PC-3 (cell line): ENCODE results near the gene MSH3. TPM values are rescaled to one million over a fixed set of nuclear protein-coding genes. Genes with fewer than 3 reads are reported as not detected.

ENCODE experiments used
- ATAC-seq: fragments of 200-7000 bp; cut with Tn5 transposase; 2 replicates; pipeline ENCODE4 v1.9.1; 2020; ENCODE audit warnings: mild to moderate bottlenecking, moderate library complexity
- BruUV-seq: library from RNA; stranded (reverse); fragments of 400-500 nt; replicated peaks from 2 replicates; lab custom pipeline; 2021; lab: Mats Ljungman, UMichigan
- CTCF ChIA-PET: fragments of 300-600 bp; sonication (Branson Sonifier 250); formaldehyde crosslinking; loops from one replicate; lab custom pipeline; 2022; ENCODE audit warnings: antibody characterized with exemption; lab: Charles Lee
- POLR2A ChIA-PET: fragments of 300-600 bp; sonication (Branson Sonifier 250); formaldehyde crosslinking; loops from one replicate; lab custom pipeline; 2022; ENCODE audit warnings: antibody characterized with exemption; ENCODE audit not compliant: unreplicated experiment; lab: Charles Lee
- DNase-seq: peaks from one replicate; pipeline ENCODE4 v3.0.0-alpha.2; 2015
- H2AFZ ChIP-seq: fragments of 300-600 bp; sonication (generic); 2 replicates; pipeline ENCODE4 v1.6.0; 2016; ENCODE audit warnings: antibody characterized with exemption, low read length
- H3F3A ChIP-seq: fragments of 300-600 bp; sonication (generic); one replicate; pipeline ENCODE4 v1.6.0; 2017; ENCODE audit warnings: antibody characterized with exemption, low read length, control low read depth, mild to moderate bottlenecking; ENCODE audit not compliant: unreplicated experiment
- H3K27ac ChIP-seq: fragments of 300-600 bp; sonication (generic); 2 replicates; pipeline ENCODE4 v1.5.1; 2016; ENCODE audit warnings: mild to moderate bottlenecking, low read length
- H3K27me3 ChIP-seq: fragments of 300-600 bp; sonication (generic); 2 replicates; pipeline ENCODE4 v1.6.1; 2016; ENCODE audit warnings: low read length, mixed read lengths
- H3K36me3 ChIP-seq: fragments of 300-600 bp; sonication (generic); 2 replicates; pipeline ENCODE4 v1.6.1; 2016; ENCODE audit warnings: low read depth, mixed run types, low read length, mixed read lengths
- H3K4me1 ChIP-seq: fragments of 300-600 bp; sonication (generic); 2 replicates; pipeline ENCODE4 v1.5.1; 2016; ENCODE audit warnings: low read length; ENCODE audit not compliant: insufficient read depth
- H3K4me2 ChIP-seq: fragments of 300-600 bp; sonication (generic); 2 replicates; pipeline ENCODE4 v1.6.0; 2016; ENCODE audit warnings: low read length
- H3K4me3 ChIP-seq: fragments of 300-600 bp; sonication (generic); 2 replicates; pipeline ENCODE4 v1.5.1; 2016; ENCODE audit warnings: mild to moderate bottlenecking, low read length, mixed read lengths
- H3K79me2 ChIP-seq: fragments of 300-600 bp; sonication (generic); 2 replicates; pipeline ENCODE4 v1.6.1; 2017; ENCODE audit warnings: low read length, mixed read lengths
- H3K9ac ChIP-seq: fragments of 300-600 bp; sonication (generic); 2 replicates; pipeline ENCODE4 v1.6.0; 2016; ENCODE audit warnings: mild to moderate bottlenecking, low read length
- H3K9me2 ChIP-seq: fragments of 300-600 bp; sonication (generic); replicated peaks from 2 replicates; pipeline ENCODE4 v1.6.1; 2016; ENCODE audit warnings: mixed run types, low read length, mixed read lengths
- H3K9me3 ChIP-seq: fragments of 300-600 bp; sonication (generic); 2 replicates; pipeline ENCODE4 v1.6.1; 2016; ENCODE audit warnings: low read length, mixed read lengths
- H4K20me1 ChIP-seq: fragments of 300-600 bp; sonication (generic); 2 replicates; pipeline ENCODE4 v1.6.1; 2016; ENCODE audit warnings: low read length, mixed read lengths
- CTCF ChIP-seq: fragments of 300-600 bp; sonication (generic); conservative IDR thresholded peaks from 2 replicates; pipeline ENCODE4 v1.5.1; 2017; ENCODE audit warnings: antibody characterized with exemption, low read depth, mild to moderate bottlenecking, low read length
- EZH2 ChIP-seq: fragments of 300-600 bp; sonication (generic); IDR thresholded peaks from one replicate; pipeline ENCODE4 v1.6.1; 2017; ENCODE audit warnings: antibody characterized with exemption, mild to moderate bottlenecking, low read length; ENCODE audit not compliant: unreplicated experiment
- EZH2phosphoT487 ChIP-seq: fragments of 300-600 bp; sonication (generic); IDR thresholded peaks from 2 replicates; pipeline ENCODE4 v1.6.1; 2018; ENCODE audit warnings: mild to moderate bottlenecking, antibody characterized with exemption, low read length, borderline replicate concordance
- intact Hi-C: fragments of 100-400 bp; cut with micrococcal nuclease; formaldehyde crosslinking; loops from 2 replicates; pipeline ENCODE4 v1.9.0; 2023
- total RNA-seq: library from RNA; depleted of rRNA; stranded (reverse); fragments of >200 nt; gene quantifications from 2 replicates; pipeline ENCODE4 v1.2.3, GENCODE V29; 2014

Gene MSH3
- total RNA-seq, 1 experiment from 2014 or later: 9.0 TPM

GRCh38 chr5:80711938-80712337 is 57.5 kb downstream of the MSH3 start:
- no peak overlapping the region for H3K27ac ChIP-seq
- TF ChIP-seq EZH2phosphoT487 (no peak), CTCF (peak; percentile 52), EZH2 (no peak)
- no peak overlapping the region for H3K4me2 ChIP-seq
- H3K4me1 ChIP-seq: no peaks in the 10 kb centered on the region
- H3K9me2 ChIP-seq: no peaks in the 10 kb centered on the region
- POLR2A ChIA-PET: interaction anchor here (0.6 kb wide), 1 partner anchor 296 kb away, joined by 13 read pairs; no protein-coding TSS in a partner anchor
- no peaks in the 10 kb centered on the region for H3F3A ChIP-seq
- BruUV-seq: no TSS peak
- CTCF ChIA-PET: no interaction called here
- no peak overlapping the region for H3K9ac ChIP-seq
- H4K20me1 ChIP-seq: no peaks in the 10 kb centered on the region
- peak; percentile 37 for DNase-seq
- intact Hi-C loops: loop anchor here (10.0 kb wide), 1 partner anchor 453 kb away; no protein-coding TSS in a partner anchor
- no peaks in the 10 kb centered on the region for H3K27me3 ChIP-seq
- no peak overlapping the region for H2AFZ ChIP-seq
- no peaks in the 10 kb centered on the region for H3K36me3 ChIP-seq
- peak; percentile 69 for ATAC-seq
- no peaks in the 10 kb centered on the region for H3K79me2 ChIP-seq
- H3K4me3 ChIP-seq: no peak overlapping the region
- no peaks in the 10 kb centered on the region for H3K9me3 ChIP-seq

- intact Hi-C loops: loop anchor here (10.0 kb wide), 1 partner anchor 452 kb away; no protein-coding TSS in a partner anchor
- no peak overlapping the region for H3K9ac ChIP-seq
- no peaks in the 10 kb centered on the region for H3K36me3 ChIP-seq
- H3K9me2 ChIP-seq: no peaks in the 10 kb centered on the region
- no peak overlapping the region for H2AFZ ChIP-seq
- no peaks in the 10 kb centered on the region for H3K27me3 ChIP-seq
- no peak for DNase-seq
- H3K4me2 ChIP-seq: no peak overlapping the region
- ChIA-PET CTCF (no interaction called here), POLR2A (no interaction called here)
- no peaks in the 10 kb centered on the region for H3K4me1 ChIP-seq
- H3K79me2 ChIP-seq: no peaks in the 10 kb centered on the region
- no TSS peak for BruUV-seq
- H4K20me1 ChIP-seq: no peaks in the 10 kb centered on the region
- no peak overlapping the region for H3K27ac ChIP-seq
- no peaks in the 10 kb centered on the region for H3F3A ChIP-seq
- TF ChIP-seq EZH2 (no peak), CTCF (no peak), EZH2phosphoT487 (no peak)
- H3K9me3 ChIP-seq: no peaks in the 10 kb centered on the region
- ATAC-seq: no peak
- H3K4me3 ChIP-seq: no peak overlapping the region
Observed at GRCh38 chr5:80712919-80713318, 58.5 kb downstream of the MSH3 start.

GRCh38 chr5:80713631-80714030 is 59.2 kb downstream of the MSH3 start:
- ChIA-PET POLR2A (no interaction called here), CTCF (no interaction called here)
- no peak for TF ChIP-seq CTCF
- no peak for TF ChIP-seq EZH2phosphoT487
- no peak for TF ChIP-seq EZH2
- Histone ChIP-seq H3K79me2 (no peaks in the 10 kb centered on the region), H3K4me3 (no peak overlapping the region), H4K20me1 (no peaks in the 10 kb centered on the region), H3K9me3 (no peaks in the 10 kb centered on the region), H3K9ac (no peak overlapping the region), H2AFZ (no peak overlapping the region), H3K27ac (no peak overlapping the region), H3K4me2 (no peak overlapping the region), H3K9me2 (no peaks in the 10 kb centered on the region), H3K4me1 (no peaks in the 10 kb centered on the region), H3F3A (no peaks in the 10 kb centered on the region), H3K27me3 (no peaks in the 10 kb centered on the region), H3K36me3 (no peaks in the 10 kb centered on the region)
- BruUV-seq: no TSS peak
- ATAC-seq (no peak), DNase-seq (no peak)
- intact Hi-C loops: loop anchor here (10.0 kb wide), 1 partner anchor 451 kb away; no protein-coding TSS in a partner anchor
